SU-DHL-6 (cell line): ENCODE data around the gene TMEM47.

Experiments
- H2AFZ ChIP-seq: fragments of 200-600 bp; sonication (generic); 2 replicates; pipeline ENCODE4 v1.6.1; 2014; ENCODE audit warnings: low read depth, mild to moderate bottlenecking, moderate library complexity, mixed read lengths, antibody characterized with exemption, low read length; ENCODE audit not compliant: severe bottlenecking
- H3F3A ChIP-seq: fragments of 200-600 bp; shearing (Covaris generic); 2 replicates; pipeline ENCODE4 v1.6.0; 2016; ENCODE audit warnings: antibody characterized with exemption, mild to moderate bottlenecking; ENCODE audit not compliant: insufficient read depth
- H3K27ac ChIP-seq: fragments of 200-600 bp; sonication (generic); 2 replicates; pipeline ENCODE4 v1.5.1; 2016; ENCODE audit warnings: low read depth, mild to moderate bottlenecking, low read length, moderate library complexity, mixed read lengths
- H3K27me3 ChIP-seq: fragments of 200-600 bp; sonication (generic), shearing (Covaris generic); 2 replicates; pipeline ENCODE4 v1.6.0; 2014; ENCODE audit warnings: mild to moderate bottlenecking, low read length
- H3K36me3 ChIP-seq: fragments of 200-600 bp; sonication (generic); 2 replicates; pipeline ENCODE4 v1.6.1; 2014; ENCODE audit warnings: mild to moderate bottlenecking, low read length, mixed read lengths
- H3K4me2 ChIP-seq: fragments of 300-600, 200-600 bp; shearing (Covaris generic), sonication (generic); 2 replicates; pipeline ENCODE4 v1.6.0; 2014; ENCODE audit warnings: low read length, low read depth, mild to moderate bottlenecking; ENCODE audit not compliant: poor library complexity, severe bottlenecking
- H3K4me3 ChIP-seq: fragments of 200-600 bp; sonication (generic); 2 replicates; pipeline ENCODE4 v1.5.1; 2014; ENCODE audit warnings: antibody characterized with exemption, low read length, mild to moderate bottlenecking, mixed read lengths; ENCODE audit not compliant: insufficient read depth, poor library complexity, severe bottlenecking
- H3K79me2 ChIP-seq: fragments of 200-600 bp; sonication (generic); 2 replicates; pipeline ENCODE4 v1.6.1; 2014; ENCODE audit warnings: mild to moderate bottlenecking, low read length, moderate library complexity; ENCODE audit not compliant: insufficient read depth
- H3K9ac ChIP-seq: fragments of 200-600 bp; sonication (generic); 2 replicates; pipeline ENCODE4 v1.7.0; 2014; ENCODE audit warnings: mild to moderate bottlenecking, low read length
- H3K9me2 ChIP-seq: fragments of 200-600 bp; sonication (generic); replicated peaks from 2 replicates; pipeline ENCODE4 v1.6.1; 2014; ENCODE audit warnings: low read length; ENCODE audit not compliant: insufficient read depth
- H3K9me3 ChIP-seq: fragments of 200-600 bp; sonication (generic); 2 replicates; pipeline ENCODE4 v1.6.1; 2014; ENCODE audit warnings: low read length, mixed read lengths; ENCODE audit not compliant: insufficient read depth
- H4K20me1 ChIP-seq: fragments of 200-600 bp; sonication (generic); 2 replicates; pipeline ENCODE4 v1.6.1; 2014; ENCODE audit warnings: low read depth, mild to moderate bottlenecking, antibody characterized with exemption, low read length, moderate library complexity, mixed read lengths
- CTCF ChIP-seq: fragments of 200-600 bp; sonication (generic); IDR thresholded peaks from one replicate; pipeline ENCODE4 v1.5.1; 2017; ENCODE audit warnings: antibody characterized with exemption, mild to moderate bottlenecking, low read length, moderate library complexity; ENCODE audit not compliant: insufficient read depth, poor library complexity, severe bottlenecking
- EZH2phosphoT487 ChIP-seq: fragments of 200-600 bp; sonication (generic), shearing (Covaris generic); conservative IDR thresholded peaks from 2 replicates; pipeline ENCODE4 v1.6.1; 2018; ENCODE audit warnings: mild to moderate bottlenecking, antibody characterized with exemption, low read length, moderate library complexity, mixed read lengths

The TMEM47 gene

DNA sequence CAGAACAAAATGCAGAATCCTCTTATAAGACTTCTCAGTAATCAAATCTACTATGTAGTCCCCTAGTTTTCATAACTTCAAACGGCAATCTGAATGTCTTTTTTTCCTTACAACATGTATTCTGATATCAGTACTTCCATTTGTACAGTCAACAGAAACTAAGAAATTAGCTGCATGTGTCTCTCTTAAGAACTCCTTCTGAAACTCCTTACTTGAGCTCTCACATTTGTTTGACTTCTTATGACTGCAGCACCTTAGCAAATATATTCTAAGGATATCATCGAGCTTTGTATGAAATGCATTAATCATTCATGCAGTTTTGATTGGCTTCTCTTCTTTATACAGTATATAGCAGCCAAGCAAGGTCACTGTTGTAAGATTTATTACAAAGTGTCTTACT, 77.0 kb downstream of the TMEM47 start:
- no peaks in the 10 kb centered on the region for H4K20me1 ChIP-seq
- no peaks in the 10 kb centered on the region for H3K9me3 ChIP-seq
- H3K4me2 ChIP-seq: no peak overlapping the region
- no peak overlapping the region for H2AFZ ChIP-seq
- TF ChIP-seq CTCF (no peak), EZH2phosphoT487 (no peak)
- no peaks in the 10 kb centered on the region for H3K36me3 ChIP-seq
- H3K9me2 ChIP-seq: no peaks in the 10 kb centered on the region
- no peaks in the 10 kb centered on the region for H3K27me3 ChIP-seq
- H3K79me2 ChIP-seq: no peaks in the 10 kb centered on the region
- H3K27ac ChIP-seq: no peak overlapping the region
- no peak overlapping the region for H3K9ac ChIP-seq
- no peak overlapping the region for H3K4me3 ChIP-seq
- no peaks in the 10 kb centered on the region for H3F3A ChIP-seq

- TF ChIP-seq EZH2phosphoT487 (no peak), CTCF (peak; percentile 10)
- no peaks in the 10 kb centered on the region for H3K9me3 ChIP-seq
- H3F3A ChIP-seq: no peaks in the 10 kb centered on the region
- H2AFZ ChIP-seq: no peak overlapping the region
- H3K79me2 ChIP-seq: no peaks in the 10 kb centered on the region
- no peak overlapping the region for H3K27ac ChIP-seq
- H3K4me3 ChIP-seq: no peak overlapping the region
- H3K36me3 ChIP-seq: no peaks in the 10 kb centered on the region
- no peak overlapping the region for H3K4me2 ChIP-seq
- H3K27me3 ChIP-seq: no peaks in the 10 kb centered on the region
- H3K9me2 ChIP-seq: no peaks in the 10 kb centered on the region
- H4K20me1 ChIP-seq: no peaks in the 10 kb centered on the region
- H3K9ac ChIP-seq: no peak overlapping the region
Observed at GRCh38 chrX:34578237-34578636, 78.8 kb downstream of the TMEM47 start.
